CD4-positive, alpha-beta T cell treated with Interferon gamma for 1 hour (primary cell): ENCODE results near the gene PID1.

ENCODE experiments used
- DNase-seq: peaks from one replicate; pipeline ENCODE4 v3.0.0-alpha.2; 2020

PID1 gene

DNA sequence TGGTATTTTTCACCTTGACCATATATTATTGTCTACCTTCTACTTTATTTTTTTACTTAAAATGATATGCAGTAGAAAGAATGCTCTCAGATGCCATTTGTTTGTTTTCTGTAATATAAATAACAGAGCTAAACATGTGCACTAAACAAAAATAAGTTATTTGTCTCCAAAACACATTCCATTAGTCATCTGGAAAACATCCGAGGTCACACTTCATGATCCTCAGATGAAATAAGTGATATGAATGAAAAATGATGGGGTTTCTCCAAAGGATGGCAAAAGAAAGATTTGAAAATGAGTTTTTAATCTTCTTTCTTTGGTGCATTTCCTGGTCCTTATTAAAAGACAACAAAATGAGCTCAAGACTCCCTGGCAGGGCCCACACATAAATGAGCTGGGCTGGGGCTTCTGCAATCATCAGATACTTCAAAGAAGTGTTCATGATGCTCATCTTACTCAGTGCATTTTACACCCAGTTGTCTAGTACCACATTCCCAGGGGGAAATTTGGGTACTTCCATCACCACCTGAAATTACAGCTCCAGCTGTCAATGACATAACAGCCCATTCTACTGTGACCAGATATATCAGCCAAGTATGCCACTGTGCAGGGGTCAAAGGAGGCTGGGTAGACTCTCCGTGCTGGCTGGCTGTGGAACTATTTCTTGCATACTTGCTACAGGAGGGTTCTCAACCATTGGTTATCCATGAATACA is 283.5 kb downstream of the PID1 start:
- DNase-seq = no peak

DNA sequence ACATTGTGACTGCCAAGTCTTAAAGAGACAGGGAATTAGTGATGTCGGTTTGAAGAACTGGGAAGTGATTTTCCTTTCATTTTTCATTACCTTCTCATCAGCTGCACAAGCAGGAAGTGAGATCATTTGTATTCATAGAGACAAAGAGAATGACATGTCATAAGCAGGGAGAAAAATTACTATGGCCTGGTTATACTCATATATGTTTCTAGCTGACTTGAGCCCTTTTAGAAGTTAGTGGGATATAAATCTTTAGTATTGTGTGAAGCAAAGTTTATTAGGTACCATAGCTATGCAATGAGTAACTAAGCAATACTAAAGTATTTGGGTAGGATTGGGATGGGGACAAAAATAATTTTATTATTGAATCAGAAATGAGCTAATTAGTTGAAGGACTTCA is 284.1 kb downstream of the PID1 start:
- no peak for DNase-seq

DNA sequence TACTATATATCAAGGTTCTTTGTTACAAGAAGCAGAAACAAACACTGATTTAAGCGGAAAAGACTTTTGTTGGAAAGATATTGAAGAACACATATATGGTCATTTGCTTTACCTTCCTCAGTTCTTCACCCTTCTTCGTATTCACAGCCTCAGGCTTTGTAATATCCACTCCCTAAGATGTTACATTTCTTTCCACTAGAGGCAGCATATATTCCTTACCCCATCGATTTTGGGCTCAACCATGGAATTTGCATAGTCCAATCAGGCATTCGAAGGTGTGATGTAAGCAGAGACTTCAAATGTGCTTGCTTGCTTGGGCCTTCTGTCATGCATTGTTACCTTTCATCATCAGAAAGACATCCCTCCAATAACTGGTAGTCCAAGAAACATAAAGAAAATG is 287.4 kb downstream of the PID1 start:
- no peak for DNase-seq

- DNase-seq = no peak
Observed at GRCh38 chr2:228974169-228974568, 296.9 kb downstream of the PID1 start.
